Neutrophil (primary cell): ENCODE data around the gene SRRM2.

Experiments
- H3K27ac ChIP-seq: fragments of 200-600 bp; sonication (generic); 2 replicates; pipeline ENCODE4 v1.5.1; 2016; ENCODE audit warnings: mild to moderate bottlenecking, moderate library complexity
- H3K27me3 ChIP-seq: fragments of 200-600 bp; sonication (generic); 2 replicates; pipeline ENCODE4 v1.6.0; 2016; ENCODE audit warnings: mild to moderate bottlenecking
- H3K36me3 ChIP-seq: fragments of 200-600 bp; sonication (generic); 2 replicates; pipeline ENCODE4 v1.5.1; 2017
- H3K4me1 ChIP-seq, 2 experiments: fragments of 200-600 bp in 1 of 2; sonication (generic) in 1 of 2; 1 replicate in 1 of 2; 2 replicates in 1 of 2; pipeline versions ENCODE4 v1.5.1 to v1.6.1; 2013 to 2016; ENCODE audit warnings: low read depth in 1 of 2, low read length in 1 of 2, mild to moderate bottlenecking in 1 of 2, moderate library complexity in 1 of 2; ENCODE audit not compliant: control insufficient read depth in 1 of 2, insufficient read depth in 1 of 2
- H3K4me3 ChIP-seq, 2 experiments: fragments of 200-600 bp in 1 of 2; sonication (generic) in 1 of 2; 1 replicate in 1 of 2; 2 replicates in 1 of 2; pipeline ENCODE4 v1.5.1; 2013 to 2016; ENCODE audit warnings: low read depth in 1 of 2, low read length in 1 of 2, mild to moderate bottlenecking in 1 of 2, moderate library complexity in 1 of 2
- H3K9me3 ChIP-seq: fragments of 200-600 bp; sonication (generic); 2 replicates; pipeline ENCODE4 v1.5.1; 2016
- TF ChIP-seq, protein P1 (sequence below): fragments of 200-600 bp; sonication (generic); IDR thresholded peaks from 2 replicates; pipeline ENCODE4 v1.5.1; 2016; ENCODE audit warnings: antibody characterized with exemption

SRRM2 gene

DNA sequence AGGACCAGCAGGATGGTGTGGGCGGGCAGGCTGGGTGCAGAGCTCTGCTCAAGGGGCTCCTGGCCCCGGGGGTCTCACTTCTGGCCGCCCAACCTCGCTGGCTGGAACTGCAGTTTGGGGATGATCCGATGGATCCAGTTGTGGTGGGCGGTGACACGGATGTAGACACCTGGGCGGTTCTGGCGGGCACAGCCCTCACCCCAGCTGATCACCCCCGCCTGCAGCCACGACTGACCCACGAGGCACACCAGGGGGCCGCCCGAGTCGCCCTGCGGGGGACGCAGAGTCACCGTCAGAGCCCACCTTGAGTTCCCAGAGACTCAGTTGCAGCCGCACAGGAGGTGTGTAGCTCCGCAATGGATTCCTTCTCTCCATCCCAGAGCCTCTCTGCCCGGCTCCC lies 39.9 kb upstream of the SRRM2 start:
- H3K36me3 ChIP-seq, result peaks cover 30% of the 10 kb centered on the region
- H3K27me3 ChIP-seq, result peaks cover 41% of the 10 kb centered on the region
- peaks cover 0 to 7% of the 10 kb centered on the region in 2 experiments for H3K4me1 ChIP-seq
- TF ChIP-seq, protein P1, sequence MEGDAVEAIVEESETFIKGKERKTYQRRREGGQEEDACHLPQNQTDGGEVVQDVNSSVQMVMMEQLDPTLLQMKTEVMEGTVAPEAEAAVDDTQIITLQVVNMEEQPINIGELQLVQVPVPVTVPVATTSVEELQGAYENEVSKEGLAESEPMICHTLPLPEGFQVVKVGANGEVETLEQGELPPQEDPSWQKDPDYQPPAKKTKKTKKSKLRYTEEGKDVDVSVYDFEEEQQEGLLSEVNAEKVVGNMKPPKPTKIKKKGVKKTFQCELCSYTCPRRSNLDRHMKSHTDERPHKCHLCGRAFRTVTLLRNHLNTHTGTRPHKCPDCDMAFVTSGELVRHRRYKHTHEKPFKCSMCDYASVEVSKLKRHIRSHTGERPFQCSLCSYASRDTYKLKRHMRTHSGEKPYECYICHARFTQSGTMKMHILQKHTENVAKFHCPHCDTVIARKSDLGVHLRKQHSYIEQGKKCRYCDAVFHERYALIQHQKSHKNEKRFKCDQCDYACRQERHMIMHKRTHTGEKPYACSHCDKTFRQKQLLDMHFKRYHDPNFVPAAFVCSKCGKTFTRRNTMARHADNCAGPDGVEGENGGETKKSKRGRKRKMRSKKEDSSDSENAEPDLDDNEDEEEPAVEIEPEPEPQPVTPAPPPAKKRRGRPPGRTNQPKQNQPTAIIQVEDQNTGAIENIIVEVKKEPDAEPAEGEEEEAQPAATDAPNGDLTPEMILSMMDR, result no peak
- H3K9me3 ChIP-seq, result no peaks in the 10 kb centered on the region
- H3K4me3 ChIP-seq, result no peak overlapping the region
- H3K27ac ChIP-seq, result no peak overlapping the region

DNA sequence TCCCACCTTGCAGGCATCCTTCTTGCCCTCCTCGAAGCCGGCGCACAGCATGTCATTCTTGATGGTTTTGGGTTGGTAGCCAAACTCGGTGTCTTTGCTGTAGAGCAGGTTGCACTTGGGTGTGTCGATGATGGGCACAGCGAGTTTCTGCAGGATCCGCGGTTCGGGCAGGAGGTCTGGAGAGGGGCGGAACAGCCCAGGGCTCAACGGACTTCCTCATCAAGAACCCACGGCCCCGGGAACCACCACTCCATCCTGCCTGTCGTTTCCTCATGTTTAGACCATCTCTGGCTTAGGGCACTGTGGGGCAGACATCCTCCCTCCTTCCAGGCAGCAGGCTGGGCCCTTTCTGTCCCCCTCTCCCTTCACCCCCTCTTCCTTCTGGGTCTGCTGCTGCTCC lies 38.9 kb upstream of the SRRM2 start:
- Histone ChIP-seq H3K27me3 (peaks cover 45% of the 10 kb centered on the region), H3K9me3 (no peaks in the 10 kb centered on the region), H3K4me1 (peaks cover 0 to 7% of the 10 kb centered on the region in 2 experiments), H3K36me3 (peaks cover 20% of the 10 kb centered on the region), H3K27ac (no peak overlapping the region), H3K4me3 (no peak overlapping the region)
- TF ChIP-seq, protein P1, result no peak

DNA sequence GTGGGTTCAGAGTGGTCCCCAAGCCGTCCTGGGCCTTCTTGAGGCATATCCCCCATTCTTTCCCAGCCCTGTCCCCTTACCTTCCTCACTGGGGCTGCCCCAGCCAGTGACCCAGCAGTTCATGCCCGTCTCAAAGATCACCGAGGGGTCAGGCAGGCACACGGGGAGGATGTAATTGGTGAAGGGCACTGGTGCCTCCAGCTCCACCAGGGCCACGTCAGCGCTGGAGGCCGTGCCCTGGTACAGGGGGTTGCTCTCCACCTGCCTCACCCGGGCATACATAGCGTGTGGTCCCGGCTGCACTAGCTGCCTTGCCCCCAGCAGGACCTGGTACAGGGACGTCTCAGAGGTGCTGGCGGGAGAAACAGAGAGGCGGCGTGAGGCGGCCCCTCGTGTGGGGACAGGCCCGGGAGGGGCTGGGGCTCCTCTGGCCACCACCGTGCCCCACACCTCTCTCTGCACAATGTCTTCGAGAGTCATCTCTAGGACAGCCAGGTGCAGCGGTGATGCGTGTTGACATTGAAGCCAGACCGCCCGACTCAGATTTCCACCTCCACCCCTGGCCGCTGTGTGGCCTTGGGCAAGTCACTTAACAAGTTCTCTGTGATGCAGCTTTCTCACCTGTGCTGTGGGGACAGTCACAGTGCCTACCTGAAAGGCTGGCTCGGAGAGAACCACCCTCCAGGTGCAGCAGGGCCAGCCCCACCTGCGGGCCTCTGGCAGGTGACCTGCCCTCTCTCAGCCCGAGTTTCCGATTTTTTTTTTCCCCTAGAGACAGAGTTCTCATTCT lies 38.3 kb upstream of the SRRM2 start:
- Histone ChIP-seq H3K27me3 (peaks cover 45% of the 10 kb centered on the region), H3K36me3 (peaks cover 13% of the 10 kb centered on the region), H3K9me3 (no peaks in the 10 kb centered on the region), H3K27ac (no peak overlapping the region), H3K4me3 (no peak overlapping the region), H3K4me1 (peaks cover 0 to 7% of the 10 kb centered on the region in 2 experiments)
- TF ChIP-seq, protein P1, result no peak

DNA sequence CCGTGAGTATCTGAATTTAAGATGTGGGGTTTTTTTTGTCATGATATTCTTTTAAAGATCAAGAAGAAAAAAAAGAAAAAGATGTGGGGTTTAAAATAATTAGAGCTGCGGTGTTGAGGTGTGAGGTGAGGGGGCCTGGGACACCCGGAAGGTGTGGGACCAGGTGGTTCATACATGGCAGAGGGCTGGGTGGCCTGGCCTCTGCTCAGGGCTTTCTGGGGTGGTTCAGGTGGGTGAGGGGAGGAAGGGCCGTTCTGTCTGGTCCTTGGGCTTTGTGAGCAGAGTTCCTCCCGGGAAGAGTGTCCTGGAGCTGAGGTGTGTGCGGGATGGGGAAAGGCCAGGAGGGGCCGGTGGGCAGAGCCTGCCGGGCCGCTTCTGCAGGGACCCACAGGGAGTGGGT lies 37.4 kb upstream of the SRRM2 start:
- peaks cover 4% of the 10 kb centered on the region for H3K36me3 ChIP-seq
- peaks cover 45% of the 10 kb centered on the region for H3K27me3 ChIP-seq
- no peak overlapping the region for H3K27ac ChIP-seq
- H3K4me1 ChIP-seq, result peaks cover 0 to 7% of the 10 kb centered on the region in 2 experiments
- H3K4me3 ChIP-seq, result no peak overlapping the region
- TF ChIP-seq, protein P1, result no peak
- no peaks in the 10 kb centered on the region for H3K9me3 ChIP-seq

DNA sequence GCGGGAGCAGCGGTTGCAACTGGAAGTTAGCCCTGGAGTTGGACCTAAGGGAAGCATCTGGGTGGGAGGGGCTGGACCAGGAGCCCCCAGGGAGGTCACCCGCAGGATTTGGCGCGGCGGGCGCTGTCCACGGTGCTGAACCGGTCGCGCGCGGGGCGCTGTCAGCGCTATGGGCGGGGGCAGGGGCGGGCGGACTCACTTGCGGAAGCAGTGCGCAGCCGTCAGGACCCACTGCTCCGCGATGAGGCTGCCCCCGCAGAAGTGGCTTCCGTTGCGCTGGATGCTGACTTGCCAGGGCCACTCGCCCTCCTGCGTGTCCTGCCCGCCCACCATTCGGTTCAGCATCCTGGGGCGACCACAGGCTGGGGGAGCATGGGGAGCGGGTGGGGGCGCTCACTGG lies 36.9 kb upstream of the SRRM2 start:
- H3K27ac ChIP-seq, result no peak overlapping the region
- peaks cover 45% of the 10 kb centered on the region for H3K27me3 ChIP-seq
- H3K9me3 ChIP-seq, result no peaks in the 10 kb centered on the region
- TF ChIP-seq, protein P1, result no peak
- H3K4me3 ChIP-seq, result no peak overlapping the region
- peaks cover 0 to 9% of the 10 kb centered on the region in 2 experiments for H3K4me1 ChIP-seq
- no peaks in the 10 kb centered on the region for H3K36me3 ChIP-seq
